Thoracic aorta (tissue), 2 donors: ENCODE results near the gene TREX2. TPM values are rescaled to one million over a fixed set of nuclear protein-coding genes. Genes with fewer than 3 reads are reported as not detected.

Source experiments
- ATAC-seq: fragments of 150-250 bp; one replicate; pipeline ENCODE4 v1.8.0; 2017; ENCODE audit warnings: low read depth; ENCODE audit not compliant: insufficient number of reproducible peaks, low FRiP score
- DNase-seq: peaks from one replicate; pipeline ENCODE4 v3.0.0-alpha.2; 2020; ENCODE audit warnings: low spot score
- H3K27ac ChIP-seq, 2 donors: fragments of 200-600 bp; sonication (generic); 1 replicate in 1 of 2; 2 replicates in 1 of 2; pipeline ENCODE4 v1.5.1; 2016; ENCODE audit warnings: mild to moderate bottlenecking in 2 of 2, moderate library complexity in 2 of 2
- H3K27me3 ChIP-seq: fragments of 200-600 bp; sonication (generic); replicated peaks from 2 replicates; pipeline ENCODE4 v1.6.0; 2016; ENCODE audit warnings: mild to moderate bottlenecking; ENCODE audit not compliant: insufficient read depth
- H3K36me3 ChIP-seq: fragments of 200-600 bp; sonication (generic); one replicate; pipeline ENCODE4 v1.5.1; 2016
- H3K4me1 ChIP-seq, 2 donors: fragments of 200-600 bp; sonication (generic); 1 replicate in 1 of 2; 2 replicates in 1 of 2; pipeline versions ENCODE4 v1.5.1 to v1.6.0; 2016; ENCODE audit warnings: low read depth in 2 of 2, mild to moderate bottlenecking in 1 of 2; ENCODE audit not compliant: control insufficient read depth in 1 of 2
- H3K4me3 ChIP-seq: fragments of 200-600 bp; sonication (generic); 2 replicates; pipeline ENCODE4 v1.5.1; 2016; ENCODE audit warnings: mild to moderate bottlenecking
- H3K9me3 ChIP-seq: fragments of 200-600 bp; sonication (generic); 2 replicates; pipeline ENCODE4 v1.5.1; 2016
- total RNA-seq, 2 donors: library from RNA; depleted of rRNA; stranded (reverse); fragments of >200 nt; gene quantifications; one replicate each; pipeline versions ENCODE4 v1.1.0 to v1.2.3, GENCODE V29; 2016
- TF ChIP-seq, protein P1 (sequence below): fragments of 200-600 bp; sonication (generic); IDR thresholded peaks from one replicate; pipeline ENCODE4 v1.5.1; 2019; ENCODE audit warnings: antibody characterized with exemption

The TREX2 gene
- total RNA-seq, 2 donors from 2014 or later, result 22.1 to 24.8 TPM

DNA sequence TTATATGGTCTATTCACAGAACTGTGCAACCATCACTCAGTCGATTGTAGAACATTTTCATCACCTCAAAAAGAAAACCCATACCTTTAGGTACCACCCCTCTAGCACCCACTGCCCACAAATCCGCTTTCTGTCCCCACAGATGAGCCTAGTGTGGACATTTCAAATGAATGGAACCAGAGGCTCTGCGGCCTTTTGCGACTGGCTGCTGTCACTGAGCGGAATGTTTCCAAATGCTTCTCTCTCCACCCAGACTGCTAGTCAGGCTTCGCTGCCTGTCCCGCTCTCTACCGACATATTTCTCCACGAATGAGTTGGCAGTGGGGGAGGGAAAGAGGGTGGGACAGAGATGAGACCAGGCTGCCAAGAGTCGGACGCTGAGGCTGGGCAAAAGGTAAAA, 47.2 kb upstream of the TREX2 start:
- TF ChIP-seq, protein P1, sequence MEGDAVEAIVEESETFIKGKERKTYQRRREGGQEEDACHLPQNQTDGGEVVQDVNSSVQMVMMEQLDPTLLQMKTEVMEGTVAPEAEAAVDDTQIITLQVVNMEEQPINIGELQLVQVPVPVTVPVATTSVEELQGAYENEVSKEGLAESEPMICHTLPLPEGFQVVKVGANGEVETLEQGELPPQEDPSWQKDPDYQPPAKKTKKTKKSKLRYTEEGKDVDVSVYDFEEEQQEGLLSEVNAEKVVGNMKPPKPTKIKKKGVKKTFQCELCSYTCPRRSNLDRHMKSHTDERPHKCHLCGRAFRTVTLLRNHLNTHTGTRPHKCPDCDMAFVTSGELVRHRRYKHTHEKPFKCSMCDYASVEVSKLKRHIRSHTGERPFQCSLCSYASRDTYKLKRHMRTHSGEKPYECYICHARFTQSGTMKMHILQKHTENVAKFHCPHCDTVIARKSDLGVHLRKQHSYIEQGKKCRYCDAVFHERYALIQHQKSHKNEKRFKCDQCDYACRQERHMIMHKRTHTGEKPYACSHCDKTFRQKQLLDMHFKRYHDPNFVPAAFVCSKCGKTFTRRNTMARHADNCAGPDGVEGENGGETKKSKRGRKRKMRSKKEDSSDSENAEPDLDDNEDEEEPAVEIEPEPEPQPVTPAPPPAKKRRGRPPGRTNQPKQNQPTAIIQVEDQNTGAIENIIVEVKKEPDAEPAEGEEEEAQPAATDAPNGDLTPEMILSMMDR, result no peak
- Histone ChIP-seq H3K36me3 (no peaks in the 10 kb centered on the region), H3K4me1 (peaks cover 15 to 64% of the 10 kb centered on the region in 2 donors), H3K9me3 (no peaks in the 10 kb centered on the region), H3K4me3 (no peak overlapping the region), H3K27ac (peak overlapping the region; percentile 88 to 89), H3K27me3 (no peaks in the 10 kb centered on the region)
- ATAC-seq, result no peak
- DNase-seq, result no peak

DNA sequence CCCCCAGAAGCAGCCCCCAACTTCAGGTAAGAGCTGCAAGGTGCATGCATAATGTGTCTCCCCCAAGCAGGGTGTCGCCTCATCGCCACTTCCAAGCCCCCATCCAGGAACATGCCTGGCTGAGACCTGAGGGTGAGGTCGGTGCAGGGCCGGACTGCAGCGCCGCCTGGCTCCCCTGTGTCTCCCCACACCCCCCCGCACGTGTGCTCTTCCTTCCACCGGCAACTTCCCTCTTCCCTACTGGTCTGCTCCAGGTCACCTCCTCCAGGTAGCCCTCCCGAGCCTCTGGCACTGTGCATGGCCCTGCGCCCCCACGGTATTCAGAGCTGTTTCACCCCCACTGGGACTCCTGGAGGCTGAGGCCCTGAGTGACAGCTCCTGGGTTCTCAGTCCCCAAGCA, 46.7 kb upstream of the TREX2 start:
- no peak for DNase-seq
- peak overlapping the region; percentile 88 to 89 for H3K27ac ChIP-seq
- ATAC-seq, result no peak

DNA sequence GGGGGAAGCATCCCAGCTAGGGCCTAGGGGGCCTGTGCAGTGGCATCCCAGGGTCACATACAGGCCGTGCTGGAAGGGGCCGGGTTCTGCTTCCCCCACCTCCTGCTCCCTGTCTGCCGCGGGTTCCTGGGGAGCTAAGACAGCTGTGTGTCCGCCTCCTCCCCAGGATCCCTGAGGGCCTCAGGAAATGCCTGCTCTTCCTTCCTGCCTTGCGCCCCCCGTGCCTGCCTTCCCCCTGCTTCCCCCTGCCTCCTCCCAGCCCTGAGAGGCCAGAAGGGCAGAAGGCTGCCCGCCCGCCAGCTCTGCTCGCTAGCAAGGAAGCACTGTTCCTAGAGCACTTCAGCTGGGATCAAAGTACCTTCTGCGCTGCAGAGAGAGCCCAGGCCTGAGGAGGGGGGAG, 46.1 kb upstream of the TREX2 start:
- DNase-seq (no peak), ATAC-seq (no peak)
- Histone ChIP-seq H3K27ac (peak overlapping the region; percentile 50 to 95), H3K36me3 (no peaks in the 10 kb centered on the region), H3K27me3 (no peaks in the 10 kb centered on the region), H3K9me3 (no peaks in the 10 kb centered on the region), H3K4me1 (peaks cover 15 to 72% of the 10 kb centered on the region in 2 donors), H3K4me3 (no peak overlapping the region)
- TF ChIP-seq, protein P1, result no peak

More for the DNA sequence above, 46.7 kb upstream of the TREX2 start:
- Histone ChIP-seq H3K9me3 (no peaks in the 10 kb centered on the region), H3K36me3 (no peaks in the 10 kb centered on the region), H3K27me3 (no peaks in the 10 kb centered on the region), H3K4me3 (no peak overlapping the region), H3K4me1 (peaks cover 15 to 66% of the 10 kb centered on the region in 2 donors)
- TF ChIP-seq, protein P1, result no peak

DNA sequence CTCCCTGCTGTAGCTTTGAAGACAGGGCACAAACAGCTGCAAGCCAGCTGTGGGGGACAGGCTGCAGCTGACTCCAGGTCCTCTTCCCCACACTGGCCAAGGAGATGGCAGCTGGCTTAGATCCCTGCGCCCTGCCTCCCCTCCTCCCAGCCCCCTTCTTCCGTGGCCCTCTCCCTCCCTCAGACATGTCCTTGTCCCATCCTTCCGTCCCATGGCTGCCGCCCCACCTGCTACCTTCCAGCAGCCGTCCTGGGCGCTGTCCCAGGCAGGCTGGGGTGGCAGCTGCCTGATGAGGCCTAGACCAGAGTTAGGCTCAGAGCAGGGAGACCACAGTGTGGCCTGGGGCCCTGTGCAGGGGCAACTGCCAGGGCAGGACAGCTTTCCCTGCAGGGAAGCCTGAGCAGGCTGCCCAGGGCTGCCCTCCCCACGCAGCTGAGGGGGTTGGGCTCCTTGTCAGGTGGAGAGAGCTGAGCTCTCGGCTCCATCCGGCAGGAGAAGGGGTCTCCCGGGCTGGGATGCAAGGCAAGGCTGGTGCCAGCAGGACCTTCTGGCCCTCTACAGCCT, 45.6 kb upstream of the TREX2 start:
- no peaks in the 10 kb centered on the region for H3K27me3 ChIP-seq

DNA sequence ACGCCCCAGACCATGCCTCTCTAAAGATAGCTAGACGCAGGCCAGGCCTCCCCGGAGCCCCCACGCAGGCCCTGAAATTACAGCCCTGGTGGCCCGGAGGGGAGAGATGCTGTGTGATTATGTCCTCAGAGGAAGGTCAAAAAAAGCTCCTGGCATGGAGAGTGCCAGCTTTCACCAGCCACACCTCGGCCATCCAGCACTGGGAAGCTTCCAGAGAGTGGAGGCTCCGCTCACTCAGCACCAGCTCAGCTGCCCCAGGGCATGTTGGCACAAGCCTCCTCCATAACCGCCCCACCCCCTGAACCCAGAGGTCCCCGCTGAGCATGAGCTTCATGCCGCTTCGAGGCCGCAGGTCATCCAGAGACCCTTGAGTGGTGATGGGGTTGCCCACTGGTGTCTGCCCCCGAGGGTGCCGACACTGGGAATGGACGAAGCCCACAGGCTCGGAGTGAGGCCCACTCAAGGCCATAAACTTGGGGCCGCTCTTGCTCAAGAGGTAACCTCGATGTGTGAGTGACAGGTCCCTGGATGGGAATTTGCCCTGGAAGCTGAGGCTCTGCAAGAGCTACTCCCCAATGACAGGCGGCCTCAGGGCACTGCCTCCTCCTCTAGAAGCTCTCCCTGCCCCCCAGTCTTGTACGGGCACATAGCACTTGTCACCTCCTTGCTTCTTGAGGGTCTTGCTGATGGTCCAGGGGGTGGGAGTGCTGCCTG, 44.5 kb upstream of the TREX2 start:
- DNase-seq (no peak), ATAC-seq (no peak)
- no peaks in the 10 kb centered on the region for H3K9me3 ChIP-seq
- no peak overlapping the region for H3K4me3 ChIP-seq
- TF ChIP-seq, protein P1, result no peak
- peak overlapping the region; percentile 89 to 95 for H3K27ac ChIP-seq
- H3K4me1 ChIP-seq, result peaks cover 20 to 88% of the 10 kb centered on the region in 2 donors
- H3K27me3 ChIP-seq, result no peaks in the 10 kb centered on the region
- no peaks in the 10 kb centered on the region for H3K36me3 ChIP-seq

More for the DNA sequence above, 45.6 kb upstream of the TREX2 start:
- DNase-seq (no peak), ATAC-seq (no peak)
- H3K4me3 ChIP-seq, result no peak overlapping the region
- TF ChIP-seq, protein P1, result no peak
- H3K9me3 ChIP-seq, result no peaks in the 10 kb centered on the region
- no peaks in the 10 kb centered on the region for H3K36me3 ChIP-seq
- H3K27ac ChIP-seq, result peak overlapping the region; percentile 50 to 95
- peaks cover 15 to 77% of the 10 kb centered on the region in 2 donors for H3K4me1 ChIP-seq
